ENCODE results near the gene C6orf120.

GRCh38 chr6:169729961-169730360, 28.0 kb downstream of the C6orf120 start:
- TF ChIP-seq, protein P1, sequence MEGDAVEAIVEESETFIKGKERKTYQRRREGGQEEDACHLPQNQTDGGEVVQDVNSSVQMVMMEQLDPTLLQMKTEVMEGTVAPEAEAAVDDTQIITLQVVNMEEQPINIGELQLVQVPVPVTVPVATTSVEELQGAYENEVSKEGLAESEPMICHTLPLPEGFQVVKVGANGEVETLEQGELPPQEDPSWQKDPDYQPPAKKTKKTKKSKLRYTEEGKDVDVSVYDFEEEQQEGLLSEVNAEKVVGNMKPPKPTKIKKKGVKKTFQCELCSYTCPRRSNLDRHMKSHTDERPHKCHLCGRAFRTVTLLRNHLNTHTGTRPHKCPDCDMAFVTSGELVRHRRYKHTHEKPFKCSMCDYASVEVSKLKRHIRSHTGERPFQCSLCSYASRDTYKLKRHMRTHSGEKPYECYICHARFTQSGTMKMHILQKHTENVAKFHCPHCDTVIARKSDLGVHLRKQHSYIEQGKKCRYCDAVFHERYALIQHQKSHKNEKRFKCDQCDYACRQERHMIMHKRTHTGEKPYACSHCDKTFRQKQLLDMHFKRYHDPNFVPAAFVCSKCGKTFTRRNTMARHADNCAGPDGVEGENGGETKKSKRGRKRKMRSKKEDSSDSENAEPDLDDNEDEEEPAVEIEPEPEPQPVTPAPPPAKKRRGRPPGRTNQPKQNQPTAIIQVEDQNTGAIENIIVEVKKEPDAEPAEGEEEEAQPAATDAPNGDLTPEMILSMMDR (conservative IDR thresholded peaks at IDR 0.05): no peak
- TF ChIP-seq EZH2 (IDR thresholded peaks at IDR 0.05; ENCODE audit: low read depth): no peak

Measured in PC-9 (cell line).